Smooth muscle cell (in vitro differentiated cells): ENCODE data around the gene CDHR1. TPM values are rescaled to one million over a fixed set of nuclear protein-coding genes. Genes with fewer than 3 reads are reported as not detected.

Source experiments
- DNase-seq: peaks from one replicate; lab custom pipeline; 2025; ENCODE audit not compliant: unreplicated experiment; lab: John Stamatoyannopoulos, UW
- H2AFZ ChIP-seq: fragments of 200-600 bp; sonication (generic); 2 replicates; pipeline ENCODE4 v1.6.0; 2016; ENCODE audit warnings: antibody characterized with exemption, low read depth, mild to moderate bottlenecking
- H3F3A ChIP-seq: fragments of 200-600 bp; sonication (generic); 2 replicates; pipeline ENCODE4 v1.6.0; 2017; ENCODE audit warnings: antibody characterized with exemption, low read depth
- H3K27ac ChIP-seq: fragments of 200-600 bp; sonication (generic); 2 replicates; pipeline ENCODE4 v1.5.1; 2016; ENCODE audit warnings: low read depth, mild to moderate bottlenecking
- H3K27me3 ChIP-seq: fragments of 200-600 bp; sonication (generic); 2 replicates; pipeline ENCODE4 v1.6.1; 2016; ENCODE audit warnings: low read depth, mild to moderate bottlenecking
- H3K36me3 ChIP-seq: fragments of 200-600 bp; sonication (generic); 2 replicates; pipeline ENCODE4 v1.5.1; 2016; ENCODE audit warnings: low read depth
- H3K4me1 ChIP-seq: fragments of 200-600 bp; sonication (generic); 2 replicates; pipeline ENCODE4 v1.5.1; 2016; ENCODE audit warnings: low read depth
- H3K4me2 ChIP-seq: fragments of 200-600 bp; sonication (generic); 2 replicates; pipeline ENCODE4 v1.6.0; 2016; ENCODE audit warnings: mild to moderate bottlenecking
- H3K4me3 ChIP-seq: fragments of 200-600 bp; sonication (generic); 2 replicates; pipeline ENCODE4 v1.5.1; 2016; ENCODE audit warnings: mild to moderate bottlenecking
- H3K79me2 ChIP-seq: fragments of 200-600 bp; sonication (generic); 2 replicates; pipeline ENCODE4 v1.6.0; 2016; ENCODE audit warnings: low read depth, mild to moderate bottlenecking
- H3K9ac ChIP-seq: fragments of 200-600 bp; sonication (generic); 2 replicates; pipeline ENCODE4 v1.6.0; 2016; ENCODE audit warnings: low read depth
- H3K9me3 ChIP-seq: fragments of 200-600 bp; sonication (generic); replicated peaks from 2 replicates; pipeline ENCODE4 v1.5.1; 2016; ENCODE audit warnings: low read depth
- H4K20me1 ChIP-seq: fragments of 200-600 bp; sonication (generic); 2 replicates; pipeline ENCODE4 v1.6.0; 2016; ENCODE audit warnings: low read depth
- WGBS: methylation state at CpG from one replicate; pipeline ENCODE4 v1.1.7; 2016; ENCODE audit warnings: low lambda C conversion rate; 5-methylcytosine and 5-hydroxymethylcytosine counted together
- polyA plus RNA-seq: library from polyadenylated mRNA; unstranded; fragments of >200 nt; fragmentation: Nextera tagmentation; extraction: Ambion mirVana; gene quantifications from 2 replicates; pipeline ENCODE4 v1.2.1, GENCODE V29; 2016
- total RNA-seq: library from RNA; depleted of rRNA; stranded (reverse); fragments of >200 nt; gene quantifications from 2 replicates; pipeline ENCODE4 v1.2.3, GENCODE V29; 2014
- TF ChIP-seq, protein P1 (sequence below): fragments of 200-600 bp; sonication (generic); IDR thresholded peaks from 2 replicates; pipeline ENCODE4 v1.5.1; 2017; ENCODE audit warnings: borderline replicate concordance, mild to moderate bottlenecking, antibody characterized with exemption; ENCODE audit not compliant: insufficient read depth, poor library complexity, severe bottlenecking

Gene CDHR1
- total and polyA plus RNA-seq, 2 experiments from 2014 or later, result 0.67 to 1.2 TPM

- no peaks in the 10 kb centered on the region for H3F3A ChIP-seq
- H3K9me3 ChIP-seq, result no peaks in the 10 kb centered on the region
Observed at GRCh38 chr10:84216834-84217233, 22.5 kb downstream of the CDHR1 start.

DNA sequence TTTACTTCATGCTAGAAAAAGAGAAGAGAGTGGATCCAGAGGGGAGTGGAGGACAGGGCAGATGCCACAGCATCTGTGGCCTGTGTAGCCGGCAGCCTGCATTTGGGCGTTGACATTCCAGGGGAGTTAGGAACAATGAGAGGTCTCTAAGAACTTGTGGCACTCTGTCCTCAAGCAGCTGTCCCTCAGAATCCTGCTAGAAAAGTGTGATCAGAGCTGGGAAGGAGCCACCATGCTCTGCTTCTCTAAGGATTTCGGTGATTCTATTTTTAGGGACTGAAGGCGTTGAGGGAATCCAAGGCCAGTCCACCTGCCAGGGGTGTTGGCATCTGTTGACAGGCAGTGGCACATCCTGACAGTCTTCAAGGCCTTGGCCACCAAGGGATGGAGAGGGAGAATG, 23.4 kb downstream of the CDHR1 start:
- H3K9me3 ChIP-seq, result no peaks in the 10 kb centered on the region
- H4K20me1 ChIP-seq, result no peaks in the 10 kb centered on the region
- H3K36me3 ChIP-seq, result no peaks in the 10 kb centered on the region
- no peak overlapping the region for H3K4me3 ChIP-seq
- H3K79me2 ChIP-seq, result no peaks in the 10 kb centered on the region
- no peak overlapping the region for H3K4me2 ChIP-seq
- H3K9ac ChIP-seq, result no peak overlapping the region
- H2AFZ ChIP-seq, result no peak overlapping the region
- no peak for DNase-seq
- no peaks in the 10 kb centered on the region for H3K27me3 ChIP-seq
- TF ChIP-seq, protein P1, sequence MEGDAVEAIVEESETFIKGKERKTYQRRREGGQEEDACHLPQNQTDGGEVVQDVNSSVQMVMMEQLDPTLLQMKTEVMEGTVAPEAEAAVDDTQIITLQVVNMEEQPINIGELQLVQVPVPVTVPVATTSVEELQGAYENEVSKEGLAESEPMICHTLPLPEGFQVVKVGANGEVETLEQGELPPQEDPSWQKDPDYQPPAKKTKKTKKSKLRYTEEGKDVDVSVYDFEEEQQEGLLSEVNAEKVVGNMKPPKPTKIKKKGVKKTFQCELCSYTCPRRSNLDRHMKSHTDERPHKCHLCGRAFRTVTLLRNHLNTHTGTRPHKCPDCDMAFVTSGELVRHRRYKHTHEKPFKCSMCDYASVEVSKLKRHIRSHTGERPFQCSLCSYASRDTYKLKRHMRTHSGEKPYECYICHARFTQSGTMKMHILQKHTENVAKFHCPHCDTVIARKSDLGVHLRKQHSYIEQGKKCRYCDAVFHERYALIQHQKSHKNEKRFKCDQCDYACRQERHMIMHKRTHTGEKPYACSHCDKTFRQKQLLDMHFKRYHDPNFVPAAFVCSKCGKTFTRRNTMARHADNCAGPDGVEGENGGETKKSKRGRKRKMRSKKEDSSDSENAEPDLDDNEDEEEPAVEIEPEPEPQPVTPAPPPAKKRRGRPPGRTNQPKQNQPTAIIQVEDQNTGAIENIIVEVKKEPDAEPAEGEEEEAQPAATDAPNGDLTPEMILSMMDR, result no peak
- no peaks in the 10 kb centered on the region for H3K4me1 ChIP-seq
- WGBS, result 97% methylated on average over 4 of the region's 4 CpGs
- no peaks in the 10 kb centered on the region for H3F3A ChIP-seq
- H3K27ac ChIP-seq, result no peak overlapping the region

More at GRCh38 chr10:84216834-84217233, 22.5 kb downstream of the CDHR1 start:
- Histone ChIP-seq H2AFZ (no peak overlapping the region), H4K20me1 (no peaks in the 10 kb centered on the region), H3K36me3 (no peaks in the 10 kb centered on the region), H3K27me3 (no peaks in the 10 kb centered on the region), H3K4me3 (no peak overlapping the region), H3K4me1 (no peaks in the 10 kb centered on the region), H3K4me2 (no peak overlapping the region), H3K9ac (no peak overlapping the region), H3K79me2 (no peaks in the 10 kb centered on the region), H3K27ac (no peak overlapping the region)
- TF ChIP-seq, protein P1, result no peak
- DNase-seq, result no peak
- 86% methylated on average over 9 of the region's 9 CpGs for WGBS

- DNase-seq, result no peak
- Histone ChIP-seq H3K9ac (no peak overlapping the region), H4K20me1 (no peaks in the 10 kb centered on the region), H3K27ac (no peak overlapping the region), H3K4me1 (no peaks in the 10 kb centered on the region), H2AFZ (no peak overlapping the region), H3K79me2 (no peaks in the 10 kb centered on the region), H3K9me3 (no peaks in the 10 kb centered on the region), H3F3A (no peaks in the 10 kb centered on the region), H3K27me3 (no peaks in the 10 kb centered on the region), H3K4me3 (no peak overlapping the region), H3K4me2 (no peak overlapping the region), H3K36me3 (no peaks in the 10 kb centered on the region)
- TF ChIP-seq, protein P1, result no peak
- WGBS, result 89% methylated on average over 8 of the region's 8 CpGs
Observed at GRCh38 chr10:84221916-84222315, 27.6 kb downstream of the CDHR1 start.

- DNase-seq, result no peak
- no peaks in the 10 kb centered on the region for H4K20me1 ChIP-seq
- H3K9ac ChIP-seq, result no peak overlapping the region
- H3K79me2 ChIP-seq, result no peaks in the 10 kb centered on the region
- no peaks in the 10 kb centered on the region for H3K9me3 ChIP-seq
- H3K4me3 ChIP-seq, result no peak overlapping the region
- H3K27me3 ChIP-seq, result peaks cover 6% of the 10 kb centered on the region
- no peaks in the 10 kb centered on the region for H3K36me3 ChIP-seq
- H3F3A ChIP-seq, result no peaks in the 10 kb centered on the region
- WGBS, result 54% methylated on average over 6 of the region's 6 CpGs
- TF ChIP-seq, protein P1, result no peak
- H2AFZ ChIP-seq, result no peak overlapping the region
- no peaks in the 10 kb centered on the region for H3K4me1 ChIP-seq
- H3K4me2 ChIP-seq, result no peak overlapping the region
- H3K27ac ChIP-seq, result no peak overlapping the region
Observed at GRCh38 chr10:84224411-84225028, 30.2 kb downstream of the CDHR1 start.
